GM21576 (cell line): ENCODE measurements around the gene GRPEL1.
"Not testable (repeated sequence)": the region's sequence is repeated elsewhere in the genome, so short reads cannot be mapped to it uniquely, and the experiment has no call there.

Source experiments
- ATAC-seq: cut with Tn5 transposase; IDR thresholded peaks from one replicate; pipeline ENCODE4 v1.9.1; 2021; ENCODE audit warnings: mild to moderate bottlenecking, moderate library complexity; ENCODE audit not compliant: unreplicated experiment

GRPEL1 gene

DNA sequence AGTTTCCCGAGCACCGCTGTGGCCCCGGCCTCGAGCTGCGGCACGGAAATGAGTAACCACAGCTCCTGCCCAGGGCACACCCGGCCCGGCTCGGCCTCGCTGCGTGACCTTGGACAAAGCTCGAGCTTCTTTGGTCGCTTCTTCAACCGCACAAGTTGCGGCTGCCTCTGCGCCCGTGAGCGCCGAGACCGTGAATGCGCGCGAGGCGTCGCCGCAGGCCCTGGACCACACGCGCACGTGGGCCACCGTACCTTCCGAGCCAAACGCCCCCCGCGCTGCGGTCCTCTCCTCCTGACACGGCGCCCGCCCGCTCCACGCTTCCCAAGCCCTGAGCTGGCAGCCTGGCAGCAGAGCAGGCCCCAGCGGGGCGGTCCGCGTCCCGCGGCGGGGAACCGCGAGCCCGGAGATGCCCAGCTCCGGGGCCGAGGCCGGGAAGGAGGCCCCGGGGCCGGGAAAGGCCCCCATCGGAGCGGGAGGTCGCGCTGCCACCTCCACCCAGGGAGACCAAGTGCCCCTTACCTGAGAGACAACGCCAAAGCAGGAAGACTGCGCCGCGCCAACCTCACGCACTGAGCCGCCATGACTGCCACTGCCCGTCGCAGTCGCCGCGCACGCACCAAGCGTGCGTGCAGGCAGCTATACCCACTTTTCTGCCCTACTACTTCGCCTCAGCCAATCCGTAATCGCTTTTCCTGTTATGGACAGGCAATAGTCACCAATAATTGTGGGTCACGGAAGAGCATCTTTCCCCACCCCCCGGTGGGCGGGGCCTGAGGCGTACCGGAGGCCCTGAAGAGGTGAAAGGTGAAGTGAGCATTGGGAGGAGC is at the start of gene GRPEL1:
Gene GRPEL1 (minus strand): TSS at position 613 of the 827 bp plus-strand sequence. CDS start 32 bp downstream, at position 581.
- ATAC-seq, result peak; percentile 90

DNA sequence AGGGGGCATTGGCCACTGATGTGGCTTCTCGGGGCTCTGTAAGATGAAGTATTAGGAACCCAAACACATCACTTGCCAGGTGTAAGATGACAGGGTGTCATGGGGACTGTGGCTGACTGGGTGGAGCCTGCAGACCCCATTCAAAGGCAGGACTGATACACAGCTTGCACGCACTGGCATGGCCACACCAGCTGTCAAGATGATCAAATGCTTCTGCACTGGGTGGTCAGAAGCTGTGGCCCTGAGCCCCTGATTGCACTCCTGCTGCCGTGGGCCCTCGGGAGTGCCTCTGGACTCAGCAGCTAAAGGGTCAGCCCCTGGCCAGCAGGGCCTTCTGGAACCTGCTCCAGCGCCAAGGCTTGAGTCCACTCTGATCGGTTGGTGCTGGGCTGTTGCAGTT is 48.8 kb upstream of the GRPEL1 start:
- ATAC-seq, result no peak

DNA sequence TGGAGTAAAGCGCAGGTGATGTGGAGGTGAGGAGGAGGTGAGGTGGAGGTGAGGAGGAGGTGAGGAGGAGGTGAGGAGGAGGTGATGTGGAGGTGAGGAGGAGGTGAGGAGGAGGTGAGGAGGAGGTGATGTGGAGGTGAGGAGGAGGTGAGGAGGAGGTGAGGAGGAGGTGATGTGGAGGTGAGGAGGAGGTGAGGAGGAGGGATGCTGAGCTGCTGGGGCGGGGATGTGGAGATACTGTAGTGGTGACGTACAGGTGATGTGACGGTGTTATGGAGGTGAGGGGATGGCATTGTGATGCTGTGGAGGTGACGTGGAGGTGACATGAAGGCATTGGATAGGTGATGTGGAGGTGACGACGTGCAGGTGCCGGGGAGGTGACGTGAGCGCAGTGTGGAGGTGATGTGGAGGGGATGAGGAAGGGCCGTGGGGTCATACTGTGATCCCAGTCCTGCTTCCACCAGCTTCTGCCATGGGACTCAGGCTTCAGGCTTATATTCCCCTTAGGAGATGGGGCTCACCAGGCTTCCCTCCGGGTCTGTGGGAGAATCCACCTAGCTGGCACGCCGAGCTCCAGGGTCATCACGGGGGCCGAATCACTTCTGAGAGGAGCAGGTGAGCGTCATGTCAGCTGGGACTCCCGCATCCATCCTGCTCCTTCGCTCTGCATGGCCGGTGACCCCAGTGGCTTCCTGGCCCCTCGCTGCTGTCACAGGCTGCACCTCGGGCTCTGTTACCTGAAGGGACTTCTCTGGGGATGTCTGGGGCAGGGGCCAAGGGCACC is 47.9 kb upstream of the GRPEL1 start:
- ATAC-seq, result no peak

DNA sequence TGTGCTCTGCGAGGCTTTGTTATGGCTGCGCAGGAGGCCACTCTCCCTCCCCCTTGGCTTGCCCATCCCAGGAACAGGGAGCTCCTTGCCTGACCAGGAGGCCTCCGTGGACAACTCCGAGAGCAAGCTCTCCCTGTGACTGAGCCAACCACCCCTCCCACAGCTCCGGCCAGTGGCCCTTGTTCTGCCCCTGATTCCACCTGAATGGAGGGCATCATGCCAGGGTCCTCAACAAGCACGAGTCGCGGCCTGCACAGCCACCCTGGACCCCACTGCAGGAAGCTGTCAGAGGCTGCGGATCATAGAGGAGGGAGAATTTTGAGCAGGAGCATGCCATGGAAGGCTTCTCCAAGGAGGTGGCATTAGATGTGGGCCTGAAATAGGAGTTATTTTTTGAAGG is 44.8 kb upstream of the GRPEL1 start:
- no peak for ATAC-seq

DNA sequence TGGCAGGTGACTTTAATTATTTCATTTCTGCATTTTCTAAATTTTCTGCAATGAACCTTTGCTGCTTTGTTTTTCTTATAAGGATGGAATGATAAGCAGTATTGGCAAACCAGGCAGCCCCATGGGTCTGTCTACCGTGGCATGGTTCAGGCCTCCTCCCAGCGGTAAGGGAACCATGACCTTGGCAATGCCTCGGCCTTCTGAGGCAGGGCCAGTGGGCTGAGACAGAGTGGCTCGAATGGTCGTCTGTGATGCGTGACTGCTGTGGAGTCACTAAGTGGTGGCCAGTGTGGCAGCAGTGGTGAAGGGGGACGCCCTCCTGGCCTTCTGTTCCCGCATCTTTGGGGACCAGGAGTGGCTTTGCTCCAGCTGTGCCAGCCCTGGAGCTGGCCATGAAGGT is 43.6 kb upstream of the GRPEL1 start:
- ATAC-seq, result no peak

DNA sequence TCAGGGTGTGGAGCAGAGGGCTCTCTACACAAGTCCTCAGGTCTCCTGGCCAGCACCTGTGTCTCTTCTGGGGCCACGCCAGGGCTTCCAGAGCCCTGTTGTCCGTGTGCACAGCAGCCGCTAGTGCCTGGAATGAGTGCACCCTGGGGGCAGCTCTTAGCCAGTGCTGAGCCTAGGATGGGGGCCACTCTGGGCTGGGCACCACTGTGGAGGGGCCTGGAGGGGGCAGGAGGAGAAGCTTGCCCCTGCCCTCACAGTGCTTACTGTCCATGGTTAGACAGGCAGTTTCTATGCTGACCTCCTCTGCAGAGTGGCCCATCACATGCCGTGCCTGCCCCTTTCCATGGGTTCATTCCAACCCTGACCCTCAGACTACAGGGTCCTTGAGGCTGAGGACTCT is 42.7 kb upstream of the GRPEL1 start:
- ATAC-seq, result no peak

DNA sequence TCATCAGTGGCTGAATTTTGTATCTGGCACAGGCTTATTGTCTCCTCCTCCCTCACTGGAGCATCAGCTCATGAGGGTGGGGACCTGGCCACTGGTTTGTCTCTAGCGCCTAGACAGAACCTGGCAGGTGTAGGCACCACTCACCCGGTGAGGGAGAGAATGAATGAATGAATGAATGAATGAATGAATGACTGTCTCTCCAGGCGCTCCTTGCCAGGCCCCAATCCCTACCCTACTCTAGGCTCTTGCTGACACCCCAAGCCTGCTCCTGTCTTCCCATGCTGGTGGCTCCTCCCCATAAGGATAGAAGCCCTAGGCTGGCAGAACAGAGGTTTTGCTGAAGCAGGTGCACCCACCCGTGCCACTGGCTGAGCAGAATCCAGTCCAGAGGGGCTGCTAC is 41.3 kb upstream of the GRPEL1 start:
- no peak for ATAC-seq

DNA sequence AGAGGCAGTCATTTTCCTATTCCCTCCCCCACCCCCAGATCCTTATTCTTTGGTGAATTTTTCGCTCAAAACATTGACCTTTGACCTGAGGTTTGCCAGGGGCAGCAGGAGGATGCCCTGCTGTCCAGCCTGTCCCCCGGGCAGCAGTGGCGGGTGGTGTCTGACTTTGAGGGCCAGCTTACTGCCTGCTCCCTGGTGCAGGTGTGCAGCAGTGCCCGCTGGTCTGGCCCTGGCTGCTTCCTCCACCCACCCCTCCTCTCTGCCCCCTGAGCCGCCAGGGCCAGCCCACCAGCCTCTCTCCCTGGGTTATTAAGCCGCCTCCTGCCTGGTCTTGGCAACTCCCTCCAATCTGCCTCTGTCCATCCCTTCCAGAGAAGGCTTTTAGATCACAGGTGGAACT is 40.8 kb upstream of the GRPEL1 start:
- ATAC-seq, result no peak

DNA sequence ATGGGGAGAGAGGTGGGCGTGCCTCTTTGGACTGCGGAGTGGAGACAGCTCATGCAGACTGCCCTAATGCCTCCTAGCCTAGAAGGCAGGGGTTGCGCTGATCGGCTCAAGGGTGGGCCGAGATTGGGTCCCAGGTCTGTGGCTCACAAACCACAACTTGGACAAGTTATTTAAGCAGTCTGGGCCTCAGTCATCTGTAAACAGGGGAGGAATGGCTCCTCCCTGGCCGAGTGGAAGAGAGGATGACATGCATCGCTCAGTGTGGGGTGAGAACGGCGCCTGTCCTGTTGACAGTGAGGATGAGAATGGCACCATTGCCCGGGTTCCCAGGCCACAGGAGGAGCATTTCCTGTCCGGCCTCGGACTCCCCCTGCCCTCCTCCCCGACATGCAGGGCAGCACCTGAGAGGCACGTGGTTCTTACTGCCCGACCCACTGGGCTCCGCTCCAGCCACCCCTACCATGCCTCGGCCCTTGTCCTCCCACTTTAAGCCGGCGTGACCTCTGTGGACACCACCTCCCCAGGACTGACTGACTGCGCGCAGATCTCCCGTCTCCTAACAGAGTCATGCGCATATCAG is 40.3 kb upstream of the GRPEL1 start:
- no peak for ATAC-seq

DNA sequence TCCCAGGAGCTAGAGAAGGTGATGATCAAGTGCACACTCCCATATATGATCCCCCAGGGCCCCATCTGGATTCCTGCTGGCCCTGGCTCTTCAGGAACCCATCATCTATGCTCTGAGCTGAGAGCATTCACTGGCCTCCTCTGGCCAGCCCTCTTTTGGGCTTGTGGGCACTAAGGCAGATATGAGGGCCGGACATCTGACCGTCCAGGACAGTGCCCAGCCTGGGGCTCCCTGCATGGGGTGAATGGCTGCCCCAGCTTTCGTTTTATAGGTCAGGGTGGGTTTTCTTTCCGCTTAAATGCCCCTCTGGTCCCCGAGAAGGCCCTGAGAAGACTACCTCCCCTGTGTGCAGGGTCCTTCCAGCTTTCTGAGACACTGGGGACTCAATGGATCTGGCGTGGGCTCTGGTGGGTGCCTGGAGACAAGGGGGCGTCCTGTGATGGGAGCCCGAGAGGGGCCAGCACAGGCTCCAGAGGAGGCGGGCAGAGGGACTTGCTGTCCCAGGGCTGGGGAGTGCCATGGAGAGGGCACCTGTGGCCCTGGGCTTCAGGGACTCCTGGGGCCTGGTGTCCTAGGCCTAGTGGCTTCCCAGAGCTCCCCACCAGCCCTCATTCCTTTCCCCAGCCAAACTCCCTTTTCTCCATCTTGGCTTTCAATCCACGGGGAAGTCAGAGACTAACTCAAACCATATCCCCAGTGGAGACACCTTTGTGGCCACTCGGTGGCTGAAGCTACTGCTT is 39.5 kb upstream of the GRPEL1 start:
- ATAC-seq, result no peak

DNA sequence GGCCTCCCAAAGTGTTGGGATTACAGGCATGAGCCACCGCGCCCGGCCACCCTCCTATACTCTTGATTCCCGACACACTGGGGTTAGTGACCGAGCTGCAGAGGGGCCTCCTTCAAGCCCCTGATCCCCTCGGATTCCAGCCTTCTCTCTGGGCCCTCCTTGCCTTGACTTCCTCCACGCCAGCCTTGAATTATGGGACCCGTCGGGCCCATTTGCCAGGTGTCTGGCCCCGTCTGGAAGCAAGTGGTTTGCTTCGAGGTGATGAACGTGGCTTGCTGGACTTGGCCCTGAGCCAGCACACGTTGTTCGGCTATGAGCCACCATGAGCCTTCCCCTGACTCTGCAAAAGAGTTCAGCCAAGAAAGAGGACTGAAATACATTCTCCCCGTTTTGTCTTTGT is 37.4 kb upstream of the GRPEL1 start:
- no peak for ATAC-seq

DNA sequence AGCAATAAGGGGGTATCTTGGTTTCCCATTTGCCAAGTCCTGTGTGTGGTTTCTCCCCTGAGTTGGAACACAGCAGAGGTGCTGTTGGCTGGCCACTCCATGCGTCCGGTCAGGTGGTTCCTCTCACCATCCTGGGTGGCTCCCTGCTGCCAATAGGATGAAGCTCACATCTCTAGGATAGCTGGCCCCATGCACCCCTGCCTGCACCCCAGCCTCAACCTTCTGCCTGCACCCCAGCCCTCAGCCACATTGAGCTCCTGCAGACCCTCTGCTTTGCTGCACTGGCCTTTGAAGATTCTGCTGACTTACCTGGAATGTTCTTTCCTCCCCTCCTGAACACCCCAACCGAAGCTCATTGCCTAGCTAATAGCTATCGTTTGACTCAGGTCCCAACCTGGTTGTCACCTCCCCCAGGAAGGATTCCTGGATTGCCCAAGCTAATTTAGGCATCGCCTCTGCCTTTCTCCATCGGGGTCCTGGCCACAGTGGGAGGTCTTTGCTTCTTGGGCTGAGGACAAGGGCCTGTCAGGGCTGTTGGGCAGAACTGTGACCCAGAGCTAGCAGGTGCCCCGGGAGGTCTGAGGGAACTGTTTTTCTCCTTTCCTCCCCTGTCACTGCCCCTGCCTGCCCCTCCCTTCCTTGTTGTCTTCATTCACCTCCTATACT is 36.6 kb upstream of the GRPEL1 start:
- ATAC-seq, result no peak

DNA sequence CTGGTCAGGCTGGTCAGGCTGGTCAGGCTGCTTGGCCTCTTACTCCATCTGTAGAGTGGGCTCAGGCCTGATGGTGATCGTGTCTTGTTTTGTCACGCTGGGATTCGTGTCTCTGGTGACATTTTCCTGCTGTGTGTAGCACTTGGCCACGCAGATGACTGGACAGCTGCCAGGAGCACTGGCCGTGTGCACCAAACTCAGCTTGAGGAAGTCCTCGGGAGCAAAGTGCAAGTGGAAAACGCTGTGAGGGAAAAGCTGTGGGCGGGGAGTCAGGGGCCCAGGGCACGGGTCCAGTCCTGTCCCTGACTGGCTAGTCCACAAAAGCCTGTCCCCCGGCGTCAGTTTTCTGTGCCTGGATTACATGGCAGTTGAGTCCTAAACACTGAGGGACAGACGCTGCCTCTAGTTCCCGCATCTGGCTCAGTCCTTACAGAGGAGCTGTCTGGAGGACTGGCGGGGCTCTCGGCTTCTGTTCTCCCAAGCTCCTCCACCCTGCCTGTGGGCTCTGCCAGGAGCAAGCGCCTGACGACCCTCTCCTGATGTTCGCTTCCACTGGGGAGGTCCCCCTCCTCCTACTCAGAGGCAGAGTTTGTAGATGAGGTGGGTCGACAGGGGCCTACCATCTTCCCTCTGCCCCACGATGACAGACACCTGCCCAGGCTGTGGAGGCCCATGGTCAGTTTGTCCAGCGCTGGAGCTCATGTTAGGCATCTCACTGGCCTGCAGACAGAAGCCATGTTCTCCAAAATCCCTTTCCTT is 35.9 kb upstream of the GRPEL1 start:
- no peak for ATAC-seq

DNA sequence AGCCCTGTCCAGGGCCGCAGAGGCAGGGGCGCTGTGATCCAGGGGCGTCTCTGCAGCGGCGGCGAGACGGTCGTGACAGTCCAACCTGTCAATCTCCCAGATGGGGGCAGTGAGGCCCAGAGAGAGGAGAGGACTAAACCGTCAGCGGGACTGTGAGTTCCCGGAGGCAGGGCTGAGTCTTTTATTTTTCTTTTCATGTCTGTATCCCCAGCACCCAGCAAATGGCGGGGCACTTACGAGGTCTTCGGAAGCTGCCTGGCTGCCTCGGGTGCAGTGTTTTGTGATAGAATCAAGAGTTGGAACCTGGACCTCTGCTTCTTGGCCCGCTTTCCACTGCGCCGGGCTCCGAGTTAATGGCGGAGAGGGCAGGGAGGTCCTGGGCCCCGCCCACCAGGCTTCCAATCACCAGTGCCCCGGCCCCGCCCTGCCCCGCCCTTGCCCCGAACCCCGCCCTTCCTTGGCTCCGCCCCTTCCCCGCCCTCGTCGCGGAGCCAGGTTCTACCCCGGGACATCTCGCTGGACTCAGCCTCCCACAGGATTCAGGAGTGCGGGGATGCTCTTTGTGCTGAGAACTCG is 35.3 kb upstream of the GRPEL1 start:
- ATAC-seq, result peak; percentile 81

DNA sequence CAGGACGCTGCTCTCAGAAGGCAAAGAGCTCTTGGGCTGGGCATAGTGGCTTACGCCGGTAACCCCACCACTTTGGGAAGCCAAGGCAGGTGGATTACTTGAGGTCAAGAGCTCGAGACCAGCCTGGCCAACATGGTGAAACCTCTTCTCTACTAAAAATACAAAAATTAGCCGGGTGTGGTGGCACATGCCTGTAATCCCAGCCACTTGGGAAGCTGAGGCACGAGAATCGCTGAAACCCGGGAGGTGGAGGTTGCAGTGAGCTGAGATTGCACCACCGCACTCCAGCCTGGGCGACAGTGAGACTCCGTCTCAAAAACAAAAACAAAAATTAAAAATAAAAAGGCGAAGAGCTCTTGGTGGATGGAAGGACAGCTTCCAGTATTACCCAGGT is 34.6 kb upstream of the GRPEL1 start:
- ATAC-seq, result not testable (repeated sequence)

DNA sequence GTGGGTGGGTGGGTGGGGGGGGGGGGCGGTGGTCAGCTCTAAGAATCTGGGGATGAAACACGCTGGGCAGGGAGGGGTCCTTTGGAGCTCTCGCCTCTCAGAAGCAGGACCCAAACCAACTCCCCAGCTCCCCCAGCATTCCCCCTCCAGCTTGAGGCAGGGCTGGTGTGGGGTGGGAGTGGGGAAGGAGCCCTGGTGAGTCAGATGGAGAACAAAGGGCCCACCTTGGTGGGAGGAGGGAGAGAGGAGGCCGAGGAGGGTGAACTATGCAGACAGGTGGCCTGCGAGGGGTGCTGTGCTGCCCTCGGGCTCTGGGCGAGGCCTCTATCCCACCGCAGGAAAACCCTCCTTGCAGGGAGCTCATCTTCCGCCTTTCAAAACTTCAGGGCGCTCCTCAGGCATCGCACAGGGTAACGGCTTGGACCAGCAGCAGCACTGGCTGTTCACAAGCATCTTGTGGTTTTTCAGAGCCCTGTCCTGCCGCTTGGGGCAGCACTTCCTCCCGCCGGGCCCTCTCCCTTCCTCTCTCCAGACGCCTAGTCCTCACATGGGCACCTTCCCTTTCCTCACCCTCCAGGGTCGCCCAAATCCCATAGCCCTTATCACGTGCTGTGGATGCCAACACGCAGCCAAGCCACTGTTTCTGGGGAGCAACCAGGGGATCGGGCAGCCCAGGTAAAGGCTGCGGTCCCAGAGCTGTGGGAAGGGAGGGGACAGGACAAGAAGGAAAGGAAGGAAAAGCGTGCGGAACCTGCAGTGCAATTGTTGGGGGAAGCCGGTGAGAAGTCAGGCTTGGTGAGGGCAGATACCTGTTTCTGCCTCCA is 34.0 kb upstream of the GRPEL1 start:
- peak; percentile 70 for ATAC-seq

DNA sequence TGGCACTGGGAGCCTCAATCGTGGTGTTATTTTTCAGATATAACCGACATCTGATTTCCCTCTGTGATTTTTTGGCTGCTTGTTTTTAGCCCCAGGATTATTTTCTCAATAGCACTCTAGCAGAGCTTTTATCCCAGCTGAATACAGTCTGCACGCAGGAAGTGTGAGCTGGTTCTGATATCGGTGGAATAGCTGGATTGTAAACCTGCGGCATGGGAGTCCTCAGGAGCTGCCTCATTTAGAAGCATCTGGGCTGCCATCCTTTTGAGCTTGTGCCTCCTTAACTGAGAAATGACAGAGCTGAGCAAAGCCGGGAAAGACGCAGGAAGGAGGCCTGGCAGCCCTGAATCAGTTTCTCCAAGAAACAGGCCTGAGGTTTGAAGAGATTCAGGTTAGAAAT is 28.4 kb upstream of the GRPEL1 start:
- ATAC-seq, result no peak

DNA sequence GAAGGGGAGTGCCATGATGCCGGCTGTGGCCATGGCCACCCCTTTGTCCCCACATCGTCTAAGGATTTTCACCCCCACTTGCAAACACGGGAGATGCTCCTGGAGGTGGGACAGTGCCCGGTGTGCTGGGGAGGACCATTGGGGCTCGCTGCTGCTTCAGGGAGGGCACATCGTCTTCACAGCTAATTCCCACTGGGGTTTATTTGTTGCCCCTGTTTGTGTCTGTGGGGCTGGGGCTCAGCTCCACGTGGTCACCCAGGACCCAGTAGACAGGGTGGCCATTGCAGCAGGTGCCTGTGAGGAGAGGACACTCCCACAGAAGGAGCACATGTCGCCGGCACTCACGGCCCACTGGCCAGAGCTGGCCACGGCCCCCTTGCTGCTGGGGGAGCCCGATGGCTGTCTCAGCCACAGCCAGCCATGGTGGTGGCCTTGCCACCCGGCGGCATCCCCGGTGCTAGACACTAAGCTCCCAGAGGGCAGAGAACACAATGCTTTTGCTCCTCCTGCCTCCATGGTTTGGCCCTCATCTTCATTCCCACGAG is 27.8 kb upstream of the GRPEL1 start:
- no peak for ATAC-seq
